Measurements from ENCODE around the gene SF1.

DNA sequence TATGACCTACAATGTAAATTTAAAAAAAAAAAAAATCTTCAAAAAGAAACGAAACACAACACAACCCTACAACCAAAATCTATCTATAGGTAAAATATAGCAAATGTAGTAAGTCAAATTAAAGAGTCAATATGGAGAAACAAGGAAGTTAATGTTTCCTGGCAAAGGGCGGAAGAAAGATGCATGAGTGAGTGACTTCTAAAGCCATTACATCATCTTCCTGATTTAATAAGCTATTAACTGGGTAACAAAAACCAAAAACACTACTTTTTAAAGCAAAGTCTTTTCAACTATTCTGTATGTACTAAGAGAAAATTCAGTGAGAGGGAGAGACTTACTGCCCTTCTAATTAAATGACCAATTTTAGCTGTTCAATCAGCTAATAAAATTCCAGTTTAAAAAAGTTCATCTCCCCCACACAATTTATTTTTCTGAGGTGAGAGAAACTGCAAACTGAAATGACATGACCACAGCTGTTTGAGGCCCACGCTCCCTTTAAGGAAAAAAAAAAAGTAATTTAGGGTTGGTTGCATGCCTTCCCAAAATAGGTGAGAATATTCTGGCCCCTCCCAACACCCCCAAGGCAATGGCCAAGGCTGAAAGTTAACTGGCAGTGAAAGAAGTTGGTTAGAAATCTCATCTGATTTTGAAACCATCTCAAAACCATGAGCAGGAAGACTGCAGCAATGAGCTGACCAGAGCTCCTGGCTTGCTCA lies 5.9 kb downstream of the SF1 start:
- TF ChIP-seq, protein P1, sequence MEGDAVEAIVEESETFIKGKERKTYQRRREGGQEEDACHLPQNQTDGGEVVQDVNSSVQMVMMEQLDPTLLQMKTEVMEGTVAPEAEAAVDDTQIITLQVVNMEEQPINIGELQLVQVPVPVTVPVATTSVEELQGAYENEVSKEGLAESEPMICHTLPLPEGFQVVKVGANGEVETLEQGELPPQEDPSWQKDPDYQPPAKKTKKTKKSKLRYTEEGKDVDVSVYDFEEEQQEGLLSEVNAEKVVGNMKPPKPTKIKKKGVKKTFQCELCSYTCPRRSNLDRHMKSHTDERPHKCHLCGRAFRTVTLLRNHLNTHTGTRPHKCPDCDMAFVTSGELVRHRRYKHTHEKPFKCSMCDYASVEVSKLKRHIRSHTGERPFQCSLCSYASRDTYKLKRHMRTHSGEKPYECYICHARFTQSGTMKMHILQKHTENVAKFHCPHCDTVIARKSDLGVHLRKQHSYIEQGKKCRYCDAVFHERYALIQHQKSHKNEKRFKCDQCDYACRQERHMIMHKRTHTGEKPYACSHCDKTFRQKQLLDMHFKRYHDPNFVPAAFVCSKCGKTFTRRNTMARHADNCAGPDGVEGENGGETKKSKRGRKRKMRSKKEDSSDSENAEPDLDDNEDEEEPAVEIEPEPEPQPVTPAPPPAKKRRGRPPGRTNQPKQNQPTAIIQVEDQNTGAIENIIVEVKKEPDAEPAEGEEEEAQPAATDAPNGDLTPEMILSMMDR (IDR thresholded peaks at IDR 0.05; ENCODE audit: poor library complexity) = no peak
- no peak for TF ChIP-seq EZH2phosphoT487 (IDR thresholded peaks at IDR 0.05; ENCODE audit: low read depth, severe bottlenecking, unreplicated experiment)
